DND-41 (cell line): Measurements from ENCODE around the gene BCAS3.

Source experiments
- EZH2 ChIP-seq: IDR thresholded peaks from 3 replicates; pipeline ENCODE4 v1.6.1; 2012; ENCODE audit warnings: borderline replicate concordance, low read depth, mild to moderate bottlenecking, moderate library complexity, low read length, inconsistent platforms; ENCODE audit not compliant: severe bottlenecking
- TF ChIP-seq, protein P1 (sequence below): IDR thresholded peaks from 2 replicates; pipeline ENCODE4 v1.5.1; 2012; ENCODE audit warnings: borderline replicate concordance, low read length, moderate library complexity, mild to moderate bottlenecking; ENCODE audit not compliant: poor library complexity, severe bottlenecking; ENCODE audit errors: extremely low read depth

DNA sequence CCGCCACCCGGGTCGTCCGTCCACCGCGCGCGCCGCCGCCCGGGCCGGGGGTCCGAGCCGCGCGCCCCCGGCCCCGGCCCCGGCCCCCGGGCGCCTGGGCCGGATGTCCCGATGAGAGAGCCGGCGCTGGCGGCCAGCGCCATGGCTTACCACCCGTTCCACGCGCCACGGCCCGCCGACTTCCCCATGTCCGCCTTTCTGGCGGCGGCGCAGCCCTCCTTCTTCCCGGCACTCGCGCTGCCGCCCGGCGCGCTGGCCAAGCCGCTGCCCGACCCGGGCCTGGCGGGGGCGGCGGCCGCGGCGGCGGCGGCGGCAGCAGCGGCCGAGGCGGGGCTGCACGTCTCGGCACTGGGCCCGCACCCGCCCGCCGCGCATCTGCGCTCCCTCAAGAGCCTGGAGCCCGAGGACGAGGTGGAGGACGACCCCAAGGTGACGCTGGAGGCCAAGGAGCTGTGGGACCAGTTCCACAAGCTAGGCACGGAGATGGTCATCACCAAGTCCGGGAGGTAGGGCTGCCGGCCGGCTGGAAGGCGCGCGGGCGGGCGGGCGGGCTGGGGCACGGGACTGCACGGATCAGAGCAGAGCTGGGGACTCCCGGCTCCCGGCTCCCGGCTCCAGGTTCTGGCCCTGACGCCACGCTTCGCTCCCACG, 722.5 kb downstream of the BCAS3 start:
- TF ChIP-seq EZH2, result no peak
- TF ChIP-seq, protein P1, sequence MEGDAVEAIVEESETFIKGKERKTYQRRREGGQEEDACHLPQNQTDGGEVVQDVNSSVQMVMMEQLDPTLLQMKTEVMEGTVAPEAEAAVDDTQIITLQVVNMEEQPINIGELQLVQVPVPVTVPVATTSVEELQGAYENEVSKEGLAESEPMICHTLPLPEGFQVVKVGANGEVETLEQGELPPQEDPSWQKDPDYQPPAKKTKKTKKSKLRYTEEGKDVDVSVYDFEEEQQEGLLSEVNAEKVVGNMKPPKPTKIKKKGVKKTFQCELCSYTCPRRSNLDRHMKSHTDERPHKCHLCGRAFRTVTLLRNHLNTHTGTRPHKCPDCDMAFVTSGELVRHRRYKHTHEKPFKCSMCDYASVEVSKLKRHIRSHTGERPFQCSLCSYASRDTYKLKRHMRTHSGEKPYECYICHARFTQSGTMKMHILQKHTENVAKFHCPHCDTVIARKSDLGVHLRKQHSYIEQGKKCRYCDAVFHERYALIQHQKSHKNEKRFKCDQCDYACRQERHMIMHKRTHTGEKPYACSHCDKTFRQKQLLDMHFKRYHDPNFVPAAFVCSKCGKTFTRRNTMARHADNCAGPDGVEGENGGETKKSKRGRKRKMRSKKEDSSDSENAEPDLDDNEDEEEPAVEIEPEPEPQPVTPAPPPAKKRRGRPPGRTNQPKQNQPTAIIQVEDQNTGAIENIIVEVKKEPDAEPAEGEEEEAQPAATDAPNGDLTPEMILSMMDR, result no peak
